Measurements from ENCODE around the gene GUCA2A. TPM values are rescaled to one million over a fixed set of nuclear protein-coding genes. Genes with fewer than 3 reads are reported as not detected.

Gene GUCA2A
- total and polyA plus RNA-seq, 2 of the 13 experiments (the other 11 are each of a cell fraction or from before 2014, with no cell fraction given), result not detected

DNA sequence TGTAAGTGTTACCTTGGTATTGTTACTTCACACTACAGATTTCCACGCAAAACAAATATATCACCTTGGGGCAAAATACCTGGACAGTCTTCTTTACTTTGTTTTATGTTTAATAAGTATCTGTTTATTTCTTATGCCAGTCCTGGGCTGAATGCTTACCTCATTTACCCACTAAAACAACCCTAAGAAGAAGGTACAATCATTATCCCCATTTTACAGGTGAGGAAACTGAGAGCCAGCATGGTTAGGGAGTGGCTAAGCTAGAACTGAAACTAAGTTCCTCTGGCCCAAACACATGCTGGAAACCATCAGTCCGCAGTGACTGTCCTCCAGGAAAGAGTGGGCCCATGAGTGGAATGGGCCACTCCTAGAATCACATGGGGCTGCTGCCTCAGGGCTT is 24.4 kb downstream of the GUCA2A start:
- Histone ChIP-seq H4K20me1 (ENCODE audit: insufficient read depth, low read length) (no peaks in the 10 kb centered on the region), H3K4me1 (ENCODE audit: insufficient read depth, low read length) (no peaks in the 10 kb centered on the region)

More for the DNA sequence above, 24.4 kb downstream of the GUCA2A start:
- no TSS peak for BruUV-seq (replicated peaks)
- Histone ChIP-seq H3K4me2 (ENCODE audit: low read depth, low read length) (no peak overlapping the region), H3K27ac (ENCODE audit: extremely low read length, insufficient read depth, low read length) (no peak overlapping the region), H2AFZ (ENCODE audit: low read length) (no peak overlapping the region), H3K9me3 (ENCODE audit: low read length) (no peaks in the 10 kb centered on the region), H3K36me3 (replicated peaks in 1 of 2; ENCODE audit: control insufficient read depth in 1 of 2, insufficient read depth in 2 of 2, low read length in 2 of 2) (no peaks in the 10 kb centered on the region), H3K27me3 (ENCODE audit: control insufficient read depth in 1 of 2, insufficient read depth in 2 of 2, low read length in 2 of 2) (peaks cover 0 to 43% of the 10 kb centered on the region in 2 experiments; a peak in 3 of 5 replicates), H3K79me2 (ENCODE audit: insufficient read depth, low read length) (no peaks in the 10 kb centered on the region), H3K9ac (ENCODE audit: insufficient read depth, low read depth, low read length) (no peak overlapping the region), H3K4me3 (replicated peaks in 1 of 3; ENCODE audit: insufficient read depth in 1 of 3, low read depth in 2 of 3, low read length in 3 of 3) (no peak overlapping the region)
- WGBS (ENCODE audit: low lambda C conversion rate), result 67% methylated on average over 2 of the region's 2 CpGs
- TF ChIP-seq ZNF775 (CRISPR knock-in tag; IDR thresholded peaks at IDR 0.05; ENCODE audit: borderline replicate concordance) (no peak), ZNF629 (CRISPR knock-in tag; conservative IDR thresholded peaks at IDR 0.05) (peak; percentile 62; the same call in 1 of the 2 replicates), BHLHE40 (IDR thresholded peaks at IDR 0.05; ENCODE audit: low read length) (no peak)
- TF ChIP-seq, protein P1, sequence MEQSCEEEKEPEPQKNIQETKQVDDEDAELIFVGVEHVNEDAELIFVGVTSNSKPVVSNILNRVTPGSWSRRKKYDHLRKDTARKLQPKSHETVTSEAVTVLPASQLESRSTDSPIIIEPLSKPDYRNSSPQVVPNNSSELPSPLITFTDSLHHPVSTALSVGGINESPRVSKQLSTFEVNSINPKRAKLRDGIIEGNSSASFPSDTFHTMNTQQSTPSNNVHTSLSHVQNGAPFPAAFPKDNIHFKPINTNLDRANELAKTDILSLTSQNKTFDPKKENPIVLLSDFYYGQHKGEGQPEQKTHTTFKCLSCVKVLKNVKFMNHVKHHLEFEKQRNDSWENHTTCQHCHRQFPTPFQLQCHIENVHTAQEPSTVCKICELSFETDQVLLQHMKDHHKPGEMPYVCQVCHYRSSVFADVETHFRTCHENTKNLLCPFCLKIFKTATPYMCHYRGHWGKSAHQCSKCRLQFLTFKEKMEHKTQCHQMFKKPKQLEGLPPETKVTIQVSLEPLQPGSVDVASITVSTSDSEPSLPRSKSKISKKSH (CRISPR knock-in tag; IDR thresholded peaks at IDR 0.05; ENCODE audit: borderline replicate concordance), result no peak
- TF ChIP-seq, protein P2, sequence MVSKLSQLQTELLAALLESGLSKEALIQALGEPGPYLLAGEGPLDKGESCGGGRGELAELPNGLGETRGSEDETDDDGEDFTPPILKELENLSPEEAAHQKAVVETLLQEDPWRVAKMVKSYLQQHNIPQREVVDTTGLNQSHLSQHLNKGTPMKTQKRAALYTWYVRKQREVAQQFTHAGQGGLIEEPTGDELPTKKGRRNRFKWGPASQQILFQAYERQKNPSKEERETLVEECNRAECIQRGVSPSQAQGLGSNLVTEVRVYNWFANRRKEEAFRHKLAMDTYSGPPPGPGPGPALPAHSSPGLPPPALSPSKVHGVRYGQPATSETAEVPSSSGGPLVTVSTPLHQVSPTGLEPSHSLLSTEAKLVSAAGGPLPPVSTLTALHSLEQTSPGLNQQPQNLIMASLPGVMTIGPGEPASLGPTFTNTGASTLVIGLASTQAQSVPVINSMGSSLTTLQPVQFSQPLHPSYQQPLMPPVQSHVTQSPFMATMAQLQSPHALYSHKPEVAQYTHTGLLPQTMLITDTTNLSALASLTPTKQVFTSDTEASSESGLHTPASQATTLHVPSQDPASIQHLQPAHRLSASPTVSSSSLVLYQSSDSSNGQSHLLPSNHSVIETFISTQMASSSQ (IDR thresholded peaks at IDR 0.05; ENCODE audit: low read depth), result no peak
- TF ChIP-seq, protein P2 (CRISPR knock-in tag; IDR thresholded peaks at IDR 0.05; ENCODE audit: borderline replicate concordance), result no peak
- TF ChIP-seq, protein P3, sequence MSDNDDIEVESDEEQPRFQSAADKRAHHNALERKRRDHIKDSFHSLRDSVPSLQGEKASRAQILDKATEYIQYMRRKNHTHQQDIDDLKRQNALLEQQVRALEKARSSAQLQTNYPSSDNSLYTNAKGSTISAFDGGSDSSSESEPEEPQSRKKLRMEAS (IDR thresholded peaks at IDR 0.05), result no peak
- ChIA-PET POLR2A (no interaction called here), CTCF (ENCODE audit: low intra/inter-chr PET ratio, low total read pairs) (no interaction called here)
- no peak for FAIRE-seq
- no peak for ATAC-seq
- in situ Hi-C loops (cut with HindIII; ENCODE audit: extremely low pct_ligation_motif_present, low pct_unique_long_range_greater_than_20kb) (loop anchor here (10.0 kb wide), 1 partner anchor 605 kb away; the partner anchor contains the start of gene CLDN19), intact Hi-C loops (cut with micrococcal nuclease; ENCODE audit: unreplicated experiment) (no loop called here)
- DNase-seq (ENCODE audit: low spot score), result no peak

All from HepG2 (cell line).